ENCODE measurements around the gene ADK.

The ADK gene

DNA sequence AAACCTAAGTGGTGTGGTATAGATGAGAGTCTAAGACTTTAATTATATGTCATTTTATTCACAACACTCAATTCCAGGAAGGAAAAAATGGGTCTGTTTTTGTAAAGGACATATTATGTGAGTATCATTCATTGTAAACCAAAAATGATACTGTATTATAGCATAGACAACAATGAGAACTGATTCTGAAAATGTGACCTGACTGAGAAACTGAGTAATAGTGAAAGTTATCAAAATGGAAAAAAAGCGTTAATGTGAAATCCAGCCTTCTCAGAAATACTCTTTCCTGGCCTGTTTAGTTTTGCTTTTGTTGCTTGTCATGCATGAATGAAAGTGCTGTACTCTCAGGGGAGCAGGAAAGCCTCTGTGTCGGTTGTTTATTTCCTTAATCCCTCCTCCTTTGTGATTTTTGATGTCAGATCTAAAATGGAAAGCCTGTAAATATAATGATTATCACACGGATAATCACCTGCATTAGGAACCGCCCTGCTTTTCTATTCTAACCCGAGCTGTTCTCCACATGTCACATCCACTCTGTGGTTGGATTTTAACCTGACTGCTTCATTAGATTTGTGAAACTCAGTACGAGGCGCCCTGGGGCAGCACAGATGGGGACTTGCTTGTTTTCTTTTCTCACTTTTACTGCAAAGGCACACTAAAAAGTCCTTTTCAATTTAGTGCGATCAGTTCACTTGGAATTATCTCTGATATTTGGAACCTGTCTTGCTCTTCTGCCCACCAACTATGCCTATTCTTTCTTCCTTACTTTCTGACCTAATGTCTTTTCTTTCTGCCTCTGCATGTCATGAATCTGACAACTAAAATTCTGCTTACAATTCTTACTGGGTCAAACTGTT lies 434.4 kb downstream of the ADK start:
- DNase-seq (ENCODE audit: low read depth), result peak; percentile 12
- TF ChIP-seq, protein P1, sequence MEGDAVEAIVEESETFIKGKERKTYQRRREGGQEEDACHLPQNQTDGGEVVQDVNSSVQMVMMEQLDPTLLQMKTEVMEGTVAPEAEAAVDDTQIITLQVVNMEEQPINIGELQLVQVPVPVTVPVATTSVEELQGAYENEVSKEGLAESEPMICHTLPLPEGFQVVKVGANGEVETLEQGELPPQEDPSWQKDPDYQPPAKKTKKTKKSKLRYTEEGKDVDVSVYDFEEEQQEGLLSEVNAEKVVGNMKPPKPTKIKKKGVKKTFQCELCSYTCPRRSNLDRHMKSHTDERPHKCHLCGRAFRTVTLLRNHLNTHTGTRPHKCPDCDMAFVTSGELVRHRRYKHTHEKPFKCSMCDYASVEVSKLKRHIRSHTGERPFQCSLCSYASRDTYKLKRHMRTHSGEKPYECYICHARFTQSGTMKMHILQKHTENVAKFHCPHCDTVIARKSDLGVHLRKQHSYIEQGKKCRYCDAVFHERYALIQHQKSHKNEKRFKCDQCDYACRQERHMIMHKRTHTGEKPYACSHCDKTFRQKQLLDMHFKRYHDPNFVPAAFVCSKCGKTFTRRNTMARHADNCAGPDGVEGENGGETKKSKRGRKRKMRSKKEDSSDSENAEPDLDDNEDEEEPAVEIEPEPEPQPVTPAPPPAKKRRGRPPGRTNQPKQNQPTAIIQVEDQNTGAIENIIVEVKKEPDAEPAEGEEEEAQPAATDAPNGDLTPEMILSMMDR (IDR thresholded peaks at IDR 0.05; ENCODE audit: low read depth, low read length, missing control alignments), result no peak
- in situ Hi-C loops (cut with HindIII; ENCODE audit: low sequenced_read_pairs), result no loop called here
- peak overlapping the region; percentile 3 for H3K4me3 ChIP-seq (ENCODE audit: low read depth, low read length)

DNA sequence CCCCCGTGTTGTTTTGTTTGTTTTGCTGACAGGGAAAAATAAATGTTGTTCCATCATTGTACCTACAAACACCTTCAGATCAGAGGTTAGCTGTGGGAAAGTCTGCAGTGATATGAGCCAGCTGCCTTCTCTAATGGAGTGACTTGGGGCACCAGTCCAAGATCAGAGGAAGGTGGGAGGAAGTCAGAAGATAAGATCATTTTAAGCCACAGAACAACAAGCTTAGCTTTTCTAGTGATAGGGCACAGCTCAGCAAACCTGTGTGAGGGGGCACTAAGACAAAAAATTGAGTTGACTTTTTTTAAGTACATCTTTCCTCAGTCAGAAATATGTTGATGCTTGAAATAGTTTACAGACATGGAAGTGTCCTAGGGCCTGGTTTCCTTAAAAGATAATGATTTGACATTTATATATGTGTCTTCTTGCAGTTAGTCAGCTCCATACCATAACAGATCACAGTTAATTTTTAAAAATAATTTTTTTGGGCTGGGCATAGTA lies 435.1 kb downstream of the ADK start:
- TF ChIP-seq, protein P1 (IDR thresholded peaks at IDR 0.05; ENCODE audit: low read depth, low read length, missing control alignments), result no peak
- H3K4me3 ChIP-seq (ENCODE audit: low read depth, low read length), result no peak overlapping the region
- no peak for DNase-seq (ENCODE audit: low read depth)
- in situ Hi-C loops (cut with HindIII; ENCODE audit: low sequenced_read_pairs), result no loop called here

DNA sequence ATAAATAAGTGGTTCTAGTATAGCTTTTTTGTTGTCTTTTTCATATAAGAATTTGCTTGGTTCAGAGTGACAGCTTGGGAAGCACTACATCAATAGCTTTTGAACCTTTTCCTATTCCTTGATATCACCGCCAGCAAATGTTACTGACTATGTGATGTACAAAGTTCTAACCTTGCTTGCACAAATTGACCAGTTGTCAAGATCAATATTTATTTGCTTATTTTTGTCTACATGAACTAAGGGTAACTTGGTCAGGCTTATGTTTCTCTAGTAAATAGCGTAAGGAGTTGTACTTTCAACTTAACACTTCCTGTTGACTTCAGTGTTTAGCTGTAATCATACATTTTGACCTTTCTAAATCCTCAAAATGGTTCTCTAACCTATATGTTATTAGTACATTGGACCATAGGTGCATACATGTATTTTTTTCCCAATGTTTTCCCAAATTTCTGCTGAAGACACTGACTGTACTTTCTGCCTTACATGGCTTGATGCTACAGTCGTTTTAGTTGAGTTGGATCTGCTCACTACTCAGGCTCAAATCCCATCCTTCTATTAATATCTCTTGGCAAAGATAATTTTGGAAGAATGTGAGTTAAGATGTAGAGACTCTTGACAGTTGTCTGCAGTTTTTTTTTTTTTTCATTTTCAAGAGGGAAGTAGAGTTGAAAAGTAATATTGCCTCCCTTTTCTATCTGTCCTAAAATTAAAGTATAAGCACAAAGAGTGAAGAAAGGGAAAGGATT lies 436.3 kb downstream of the ADK start:
- no peak for DNase-seq (ENCODE audit: low read depth)
- TF ChIP-seq, protein P1 (IDR thresholded peaks at IDR 0.05; ENCODE audit: low read depth, low read length, missing control alignments), result no peak
- in situ Hi-C loops (cut with HindIII; ENCODE audit: low sequenced_read_pairs), result no loop called here
- no peak overlapping the region for H3K4me3 ChIP-seq (ENCODE audit: low read depth, low read length)

DNA sequence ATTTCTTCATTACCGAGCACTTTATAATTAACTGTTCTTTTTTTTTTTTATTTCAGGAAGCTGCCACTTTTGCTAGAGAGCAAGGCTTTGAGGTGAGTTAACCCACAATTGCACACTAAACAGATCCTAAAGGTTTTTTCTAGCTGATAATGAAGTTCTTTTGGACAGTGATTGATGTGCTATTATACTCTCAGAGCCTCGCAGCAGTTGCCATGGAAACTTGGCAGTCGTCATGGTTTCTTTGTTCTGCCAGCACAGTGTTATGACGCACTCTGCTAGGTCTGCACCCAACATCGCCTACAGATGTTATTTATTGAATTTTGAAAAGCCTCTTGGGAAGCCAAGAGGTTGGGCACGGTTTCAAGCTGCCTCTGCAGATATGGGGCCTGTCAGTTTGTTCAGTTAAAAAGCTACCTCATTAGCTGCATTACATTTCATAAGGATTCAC lies 438.2 kb downstream of the ADK start:
- H3K4me3 ChIP-seq (ENCODE audit: low read depth, low read length), result no peak overlapping the region
- TF ChIP-seq, protein P1 (IDR thresholded peaks at IDR 0.05; ENCODE audit: low read depth, low read length, missing control alignments), result no peak
- peak; percentile 100 for DNase-seq (ENCODE audit: low read depth)
- in situ Hi-C loops (cut with HindIII; ENCODE audit: low sequenced_read_pairs), result no loop called here

DNA sequence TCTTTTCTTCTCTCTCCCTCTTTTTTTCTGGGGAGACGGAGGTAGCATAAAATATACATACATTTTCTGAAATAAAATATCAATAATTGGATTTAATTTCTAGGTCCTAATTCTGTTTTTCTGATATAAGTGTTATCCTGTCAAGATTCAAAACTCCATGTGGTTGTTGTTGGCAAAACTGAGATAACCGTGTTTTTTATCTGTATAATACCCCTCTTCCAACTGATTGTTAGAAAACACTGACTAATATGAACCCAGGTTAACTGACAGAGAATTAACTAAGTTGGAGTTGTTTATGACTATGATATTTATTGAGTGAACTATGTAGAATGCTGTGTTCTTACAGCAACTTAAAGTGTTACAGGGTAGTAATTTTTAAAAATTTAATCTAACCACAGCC lies 438.8 kb downstream of the ADK start:
- no peak overlapping the region for H3K4me3 ChIP-seq (ENCODE audit: low read depth, low read length)
- no peak for DNase-seq (ENCODE audit: low read depth)
- TF ChIP-seq, protein P1 (IDR thresholded peaks at IDR 0.05; ENCODE audit: low read depth, low read length, missing control alignments), result no peak
- in situ Hi-C loops (cut with HindIII; ENCODE audit: low sequenced_read_pairs), result no loop called here

DNA sequence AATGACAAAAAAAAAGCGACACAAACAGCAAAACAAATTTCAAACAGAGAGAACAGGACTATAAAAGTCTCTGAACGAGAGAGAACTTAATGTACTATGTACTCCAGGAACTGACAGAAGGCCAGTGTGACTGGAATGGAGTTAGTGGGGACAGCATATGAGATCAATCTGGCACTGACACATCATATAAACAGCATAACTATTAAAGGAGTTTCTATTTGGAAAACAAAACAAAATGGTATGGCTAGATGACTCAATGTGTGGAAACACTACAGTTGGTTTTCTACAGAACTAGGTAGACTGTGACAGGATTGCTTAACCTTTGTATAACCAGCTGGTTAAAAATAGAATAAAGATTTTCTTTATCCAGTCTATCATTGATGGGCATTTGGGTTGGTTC lies 442.4 kb downstream of the ADK start:
- DNase-seq (ENCODE audit: low read depth), result peak; percentile 11
- H3K4me3 ChIP-seq (ENCODE audit: low read depth, low read length), result no peak overlapping the region
- in situ Hi-C loops (cut with HindIII; ENCODE audit: low sequenced_read_pairs), result no loop called here
- TF ChIP-seq, protein P1 (IDR thresholded peaks at IDR 0.05; ENCODE audit: low read depth, low read length, missing control alignments), result no peak
